Nephron progenitor cell (in vitro differentiated cells): ENCODE results near the gene HOOK2.

ENCODE experiments used
- DNase-seq: peaks from one replicate; pipeline ENCODE4 v3.0.0; 2021
- H3K27ac Mint-ChIP-seq: 2 replicates; pipeline ENCODE4 v1.8.0; 2021; ENCODE audit warnings: mild to moderate bottlenecking, moderate library complexity, mixed read lengths
- H3K27me3 Mint-ChIP-seq: 2 replicates; pipeline ENCODE4 v1.8.0; 2021; ENCODE audit warnings: mild to moderate bottlenecking, low read depth, mixed read lengths; ENCODE audit not compliant: poor library complexity
- H3K36me3 Mint-ChIP-seq: 2 replicates; pipeline ENCODE4 v1.8.0; 2021; ENCODE audit warnings: low read depth, mixed read lengths
- H3K4me1 Mint-ChIP-seq: 2 replicates; pipeline ENCODE4 v1.8.0; 2021; ENCODE audit warnings: mixed read lengths
- H3K4me3 Mint-ChIP-seq: 2 replicates; pipeline ENCODE4 v1.8.0; 2021; ENCODE audit warnings: mild to moderate bottlenecking, moderate library complexity, mixed read lengths
- H3K9me3 Mint-ChIP-seq: 2 replicates; pipeline ENCODE4 v1.8.0; 2021; ENCODE audit warnings: mild to moderate bottlenecking, moderate library complexity, mixed read lengths
- CTCF ChIP-seq: fragments of 200-600 bp; sonication (generic); IDR thresholded peaks from 2 replicates; pipeline ENCODE4 v1.5.0; 2021; ENCODE audit warnings: antibody characterized with exemption

HOOK2 gene

DNA sequence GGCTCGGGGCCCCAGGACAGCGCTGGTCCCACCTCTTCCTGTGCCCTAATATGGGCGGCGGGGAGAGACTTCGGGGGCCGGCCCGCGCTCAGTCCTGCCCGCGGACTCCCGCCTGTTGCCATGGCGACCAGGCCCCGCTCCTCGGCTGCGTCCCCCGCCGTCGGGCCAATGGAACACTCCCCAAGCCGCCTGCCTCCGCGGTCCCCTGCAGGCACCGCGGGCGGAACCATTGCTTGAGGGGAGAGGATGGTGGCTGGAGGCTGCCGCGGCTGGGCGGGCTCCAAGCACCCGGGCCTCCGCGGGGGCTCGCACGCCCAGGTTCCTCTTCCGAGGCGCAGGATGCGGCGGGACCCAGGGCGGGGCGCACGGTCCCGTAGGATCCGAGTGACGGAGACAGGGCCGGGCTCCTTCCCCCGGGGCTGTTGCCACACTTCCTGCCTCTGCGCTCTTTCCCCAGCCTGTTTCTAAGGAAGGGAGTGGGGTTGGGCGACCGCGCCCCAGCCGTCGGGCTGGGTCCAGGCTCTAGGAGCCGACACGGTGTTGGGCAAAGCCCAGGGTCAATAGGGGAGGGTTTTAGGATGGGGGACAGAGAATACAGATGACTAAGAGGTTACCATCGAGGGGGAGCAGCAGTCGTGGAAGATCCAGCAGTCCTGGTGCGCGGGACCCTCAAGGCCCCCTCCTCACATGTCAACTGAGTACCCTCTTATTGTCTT lies 14.7 kb upstream of the HOOK2 start:
- TF ChIP-seq CTCF, result no peak
- Mint-ChIP-seq H3K36me3 (no peaks in the 10 kb centered on the region), H3K27ac (no peak overlapping the region), H3K27me3 (peaks cover 4% of the 10 kb centered on the region), H3K4me3 (peak overlapping the region; percentile 87), H3K4me1 (peaks cover 43% of the 10 kb centered on the region), H3K9me3 (no peaks in the 10 kb centered on the region)
- DNase-seq, result peak; percentile 97

- no peaks in the 10 kb centered on the region for H3K36me3 Mint-ChIP-seq
These were observed 13.9 kb upstream of the HOOK2 start for GRCh38 chr19:12789098-12789903.

DNA sequence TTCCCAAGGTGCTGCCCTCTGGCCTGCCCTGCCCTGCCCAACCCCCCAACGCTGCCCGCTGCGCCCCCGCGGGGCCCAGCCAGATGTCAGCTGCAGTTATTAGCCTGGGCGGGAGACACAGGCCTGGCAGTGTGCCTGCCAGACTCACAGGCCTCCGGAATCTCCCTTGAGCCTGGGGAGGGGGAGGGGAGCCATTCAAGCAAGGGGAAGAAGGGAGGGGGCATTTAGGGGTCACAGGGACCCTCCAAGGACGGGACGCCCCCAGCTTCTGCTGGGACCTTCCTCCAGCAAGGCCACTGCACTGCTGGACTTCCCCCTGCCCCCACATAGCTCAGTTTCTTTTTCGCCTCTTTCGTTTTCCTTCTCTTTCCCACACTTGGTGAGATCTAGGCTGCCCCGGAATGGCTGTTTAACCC lies 13.3 kb upstream of the HOOK2 start:
- Mint-ChIP-seq H3K9me3 (no peaks in the 10 kb centered on the region), H3K36me3 (no peaks in the 10 kb centered on the region), H3K4me3 (peak overlapping the region; percentile 81), H3K4me1 (peaks cover 35% of the 10 kb centered on the region), H3K27me3 (peaks cover 4% of the 10 kb centered on the region), H3K27ac (peak overlapping the region; percentile 97)
- TF ChIP-seq CTCF, result no peak
- peak; percentile 58 for DNase-seq

More at GRCh38 chr19:12789098-12789903, 13.9 kb upstream of the HOOK2 start:
- Mint-ChIP-seq H3K9me3 (no peaks in the 10 kb centered on the region), H3K27me3 (peaks cover 4% of the 10 kb centered on the region), H3K4me3 (peak overlapping the region; percentile 81), H3K27ac (peak overlapping the region; percentile 97), H3K4me1 (peaks cover 39% of the 10 kb centered on the region)
- no peak for TF ChIP-seq CTCF
- DNase-seq, result no peak

GRCh38 chr19:12788042-12788681 lies 12.8 kb upstream of the HOOK2 start:
- Mint-ChIP-seq H3K36me3 (no peaks in the 10 kb centered on the region), H3K4me1 (peaks cover 37% of the 10 kb centered on the region), H3K27me3 (peaks cover 4% of the 10 kb centered on the region), H3K4me3 (peak overlapping the region; percentile 81), H3K27ac (peak overlapping the region; percentile 67), H3K9me3 (no peaks in the 10 kb centered on the region)
- TF ChIP-seq CTCF, result no peak
- no peak for DNase-seq

- no peak overlapping the region for H3K4me3 Mint-ChIP-seq
These were observed 12.1 kb upstream of the HOOK2 start for GRCh38 chr19:12787458-12787857.

More at GRCh38 chr19:12787458-12787857, 12.1 kb upstream of the HOOK2 start:
- no peaks in the 10 kb centered on the region for H3K9me3 Mint-ChIP-seq
- no peak overlapping the region for H3K27ac Mint-ChIP-seq
- H3K36me3 Mint-ChIP-seq, result no peaks in the 10 kb centered on the region
- TF ChIP-seq CTCF, result no peak
- peaks cover 4% of the 10 kb centered on the region for H3K27me3 Mint-ChIP-seq
- H3K4me1 Mint-ChIP-seq, result peaks cover 32% of the 10 kb centered on the region
- no peak for DNase-seq
